Stimulated activated CD8-positive, alpha-beta memory T cell treated with anti-CD3 and anti-CD28 coated beads, Interleukin-12 subunit alpha, Interleukin-12 subunit beta, amount 100 ng/mL, for 4 hours (primary cell): ENCODE results near the gene DNAJB11.
"Not testable (repeated sequence)": the region's sequence is repeated elsewhere in the genome, so short reads cannot be mapped to it uniquely, and the experiment has no call there.

Source experiments
- DNase-seq: peaks from one replicate; pipeline ENCODE4 v3.0.0-alpha.2; 2020; ENCODE audit warnings: low read depth

DNAJB11 gene

GRCh38 chr3:186618318-186618938, 47.9 kb downstream of the DNAJB11 start:
- DNase-seq, result no peak

DNA sequence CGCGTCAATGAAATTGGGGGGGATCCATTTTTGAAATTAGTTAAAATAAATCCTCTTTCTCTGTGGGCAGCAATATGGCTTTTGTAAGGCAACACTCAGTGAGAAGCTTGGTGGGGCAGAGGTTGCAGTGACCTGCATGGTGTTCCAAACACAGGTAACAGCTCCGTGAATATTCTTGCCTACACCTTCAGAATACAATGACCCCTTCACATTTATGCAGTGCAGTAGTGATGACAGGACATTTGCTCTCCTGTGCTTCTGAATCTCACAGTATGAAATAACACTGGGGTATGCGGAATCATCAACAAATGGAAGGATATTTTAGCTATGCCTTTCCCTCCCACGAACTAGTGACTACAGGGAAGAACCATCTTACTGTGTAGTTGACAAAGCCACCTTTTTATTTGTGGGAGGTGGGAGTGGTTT, 49.3 kb downstream of the DNAJB11 start:
- no peak for DNase-seq

GRCh38 chr3:186620213-186621092, 49.9 kb downstream of the DNAJB11 start:
- DNase-seq, result no peak

DNA sequence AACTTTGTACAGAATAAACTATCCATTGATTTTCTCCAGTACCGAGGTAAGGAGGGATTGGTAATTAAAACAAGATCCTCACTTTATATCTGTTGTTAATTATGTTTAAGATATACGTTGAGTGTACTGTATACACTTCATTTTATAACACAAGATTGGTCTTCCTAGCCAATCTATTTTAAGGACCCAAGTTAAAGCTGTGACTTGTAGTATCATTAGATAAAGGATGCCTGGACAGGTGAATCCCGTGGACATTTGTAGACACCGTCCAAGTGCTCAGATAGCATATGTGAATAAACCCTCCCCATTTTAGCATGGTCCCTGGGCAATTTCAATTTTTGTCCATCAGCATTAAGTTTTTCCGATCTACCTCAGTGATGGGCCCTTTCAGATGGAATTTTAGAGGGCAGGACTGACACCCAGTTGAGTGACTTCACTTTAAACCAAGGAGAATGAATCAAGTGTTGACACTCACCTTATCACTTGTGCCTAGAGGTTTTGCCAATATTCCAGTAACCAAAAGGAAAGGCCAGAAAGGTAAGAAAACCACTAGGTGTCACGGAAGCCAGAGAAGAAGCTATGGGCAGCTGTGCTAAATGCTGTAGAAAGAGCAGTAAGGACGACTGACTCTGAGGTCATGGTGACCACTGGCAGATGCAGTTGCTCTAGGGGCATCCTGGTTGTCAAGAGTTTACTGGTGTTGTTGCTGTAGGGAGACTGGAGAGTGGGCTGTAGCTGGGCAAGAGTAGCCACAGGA, 51.6 kb downstream of the DNAJB11 start:
- no peak for DNase-seq

DNA sequence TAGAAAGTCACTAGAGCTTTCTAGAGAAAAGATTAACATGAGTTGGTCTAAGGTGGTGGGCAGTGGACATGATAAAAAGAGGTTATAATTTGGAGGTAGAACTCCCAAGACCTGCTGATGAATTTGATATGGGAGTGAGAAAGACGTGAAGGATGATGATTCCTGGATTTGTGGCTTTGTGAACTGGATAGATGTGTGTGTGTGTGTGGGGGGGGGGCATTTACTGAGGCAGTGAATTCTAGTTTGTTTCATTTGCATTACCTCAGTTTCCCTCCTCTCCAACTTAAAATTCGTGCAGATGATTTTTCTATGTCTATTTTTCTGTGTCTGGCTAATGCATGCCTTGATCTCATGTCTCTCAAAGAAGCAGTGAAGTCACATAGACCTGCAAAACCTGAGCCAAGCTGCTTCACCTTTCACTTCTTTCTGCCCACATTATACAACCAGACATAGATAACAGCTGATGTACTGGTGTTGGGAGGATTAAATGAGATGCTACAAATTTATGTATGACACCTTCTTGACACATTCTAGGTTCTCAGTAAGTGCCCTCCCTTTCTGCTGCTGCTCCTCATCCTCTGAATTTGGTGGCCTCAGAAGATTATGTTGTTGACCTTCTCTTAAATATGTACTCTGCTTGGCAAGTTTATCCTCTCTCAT, 52.3 kb downstream of the DNAJB11 start:
- DNase-seq, result no peak

- no peak for DNase-seq
Measured at GRCh38 chr3:186624598-186624997, 54.1 kb downstream of the DNAJB11 start.

DNA sequence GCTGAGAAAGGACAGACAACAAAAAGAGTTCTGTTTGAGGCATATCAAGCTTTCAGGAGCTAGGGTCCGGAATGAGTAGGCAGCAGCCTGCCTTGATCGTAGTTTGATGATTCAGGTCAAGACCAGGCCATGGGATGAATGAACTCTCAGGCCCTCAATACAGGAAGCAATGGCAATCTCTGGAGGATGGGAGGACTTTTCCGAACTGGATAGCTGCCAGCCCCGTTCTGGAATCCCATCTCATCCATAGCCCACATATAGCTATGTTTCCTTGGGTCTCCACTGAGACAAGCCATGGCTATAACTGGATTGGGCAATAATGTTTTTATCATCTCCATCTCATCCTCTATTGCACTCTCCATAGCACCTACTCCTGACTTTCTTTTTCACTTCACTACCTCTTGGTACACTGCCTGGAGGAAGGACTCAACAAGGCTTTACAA, 55.1 kb downstream of the DNAJB11 start:
- DNase-seq, result no peak

- DNase-seq, result no peak
Measured at GRCh38 chr3:186626254-186626847, 55.8 kb downstream of the DNAJB11 start.

- DNase-seq, result no peak
Measured at GRCh38 chr3:186627852-186628414, 57.4 kb downstream of the DNAJB11 start.

DNA sequence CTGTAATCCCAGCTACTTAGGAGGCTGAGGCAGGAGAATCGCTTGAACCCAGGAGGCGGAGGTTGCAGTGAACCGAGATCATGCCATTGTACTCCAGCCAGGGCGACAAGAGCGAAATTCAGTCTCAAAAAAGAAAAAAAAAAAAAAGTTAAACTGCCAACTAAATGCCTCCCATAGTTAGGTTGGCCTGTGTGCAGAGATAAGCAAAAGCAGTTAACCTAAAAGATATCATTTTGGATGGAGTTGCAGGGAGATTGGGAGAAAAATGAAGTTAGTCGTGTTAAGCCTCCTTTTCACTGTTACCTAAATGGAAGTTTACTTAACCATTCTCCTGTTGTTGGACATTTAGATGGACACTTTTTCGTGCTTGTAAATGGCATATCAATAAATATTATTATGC, 58.2 kb downstream of the DNAJB11 start:
- DNase-seq, result no peak

- no peak for DNase-seq
Measured at GRCh38 chr3:186630950-186631641, 60.6 kb downstream of the DNAJB11 start.

- no peak for DNase-seq
Measured at GRCh38 chr3:186633481-186633880, 63.0 kb downstream of the DNAJB11 start.

- DNase-seq, result not testable (repeated sequence)
Measured at GRCh38 chr3:186634207-186634606, 63.7 kb downstream of the DNAJB11 start.
